ENCODE results near the gene PNMT.

DNA sequence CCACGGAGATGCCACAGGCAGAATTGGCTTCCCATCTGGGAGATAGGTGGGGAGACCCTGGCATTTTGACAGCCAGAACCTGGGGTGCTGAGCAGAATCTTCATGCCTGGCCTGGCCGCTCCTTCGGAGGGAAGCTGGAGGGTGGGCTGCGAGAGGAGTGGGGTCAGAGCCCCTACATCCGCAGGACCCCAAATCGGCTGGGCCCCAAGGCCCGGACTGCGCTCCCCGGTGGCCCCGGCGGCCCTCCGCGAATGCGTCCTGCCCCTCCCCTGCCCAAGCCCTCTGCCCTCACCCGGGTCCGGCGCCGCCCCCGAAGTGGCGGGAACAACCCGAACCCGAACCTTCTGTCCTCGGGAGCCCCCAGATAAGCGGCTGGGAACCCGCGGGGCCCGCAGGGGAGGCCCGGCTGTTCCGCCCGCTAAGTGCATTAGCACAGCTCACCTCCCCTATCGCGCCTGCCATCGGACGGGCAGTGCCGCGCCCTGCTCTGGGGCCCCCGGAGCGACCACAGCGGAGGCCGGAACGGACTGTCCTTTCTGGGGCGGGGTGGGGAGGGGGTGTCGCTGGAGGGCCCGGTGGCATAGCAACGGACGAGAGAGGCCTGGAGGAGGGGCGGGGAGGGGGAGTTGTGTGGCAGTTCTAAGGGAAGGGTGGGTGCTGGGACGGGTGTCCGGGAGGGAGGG, 850 bp upstream of the PNMT start:
- TF ChIP-seq, protein P1, sequence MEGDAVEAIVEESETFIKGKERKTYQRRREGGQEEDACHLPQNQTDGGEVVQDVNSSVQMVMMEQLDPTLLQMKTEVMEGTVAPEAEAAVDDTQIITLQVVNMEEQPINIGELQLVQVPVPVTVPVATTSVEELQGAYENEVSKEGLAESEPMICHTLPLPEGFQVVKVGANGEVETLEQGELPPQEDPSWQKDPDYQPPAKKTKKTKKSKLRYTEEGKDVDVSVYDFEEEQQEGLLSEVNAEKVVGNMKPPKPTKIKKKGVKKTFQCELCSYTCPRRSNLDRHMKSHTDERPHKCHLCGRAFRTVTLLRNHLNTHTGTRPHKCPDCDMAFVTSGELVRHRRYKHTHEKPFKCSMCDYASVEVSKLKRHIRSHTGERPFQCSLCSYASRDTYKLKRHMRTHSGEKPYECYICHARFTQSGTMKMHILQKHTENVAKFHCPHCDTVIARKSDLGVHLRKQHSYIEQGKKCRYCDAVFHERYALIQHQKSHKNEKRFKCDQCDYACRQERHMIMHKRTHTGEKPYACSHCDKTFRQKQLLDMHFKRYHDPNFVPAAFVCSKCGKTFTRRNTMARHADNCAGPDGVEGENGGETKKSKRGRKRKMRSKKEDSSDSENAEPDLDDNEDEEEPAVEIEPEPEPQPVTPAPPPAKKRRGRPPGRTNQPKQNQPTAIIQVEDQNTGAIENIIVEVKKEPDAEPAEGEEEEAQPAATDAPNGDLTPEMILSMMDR (conservative IDR thresholded peaks at IDR 0.05; ENCODE audit: low read length) = no peak
- TF ChIP-seq EZH2phosphoT487 (IDR thresholded peaks at IDR 0.05; ENCODE audit: borderline replicate concordance, low read depth, low read length) = no peak
